Measurements from ENCODE around the gene GFER.

Gene GFER

DNA sequence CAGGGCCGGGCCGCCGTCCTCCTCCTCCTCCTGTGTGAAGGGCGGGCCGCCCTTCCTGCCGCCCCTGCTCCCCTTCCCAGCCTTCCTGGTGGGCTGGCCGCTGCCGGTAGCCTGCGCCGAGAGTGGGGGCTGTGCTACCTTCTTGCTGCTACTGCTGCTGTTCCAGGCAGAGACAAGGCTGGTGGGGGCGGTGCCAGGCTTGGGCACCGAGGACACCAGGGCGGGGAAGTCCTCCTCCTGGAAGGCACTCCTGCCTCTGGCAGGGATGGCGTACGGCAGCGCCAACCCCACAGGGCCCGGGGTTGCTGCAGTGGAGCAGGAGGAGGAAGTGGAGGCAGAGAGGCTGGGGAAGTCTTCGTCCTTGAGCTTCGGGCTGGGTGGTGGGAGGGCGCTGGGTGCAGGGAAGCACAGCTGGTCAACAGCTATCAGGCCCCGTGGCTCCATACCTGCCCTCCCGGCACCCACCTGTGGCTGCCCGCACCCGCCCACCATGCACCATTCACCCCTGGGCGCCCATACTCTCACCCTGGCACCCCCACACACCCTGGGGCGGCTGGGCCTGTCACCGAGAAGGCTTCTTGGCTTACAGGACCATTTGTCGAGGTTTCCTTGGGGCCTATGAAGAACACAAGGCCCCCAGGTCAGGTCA lies 16.0 kb downstream of the GFER start:
- Histone ChIP-seq H3K18ac (ENCODE audit: low read length) (no peak overlapping the region), H3K9ac (ENCODE audit: low read length) (no peak overlapping the region), H2AFZ (ENCODE audit: insufficient read depth, low read length, poor library complexity) (no peak overlapping the region), H3K27ac (ENCODE audit: low read depth, low read length) (no peak overlapping the region), H2AK5ac (ENCODE audit: low read length) (no peak overlapping the region), H3K79me2 (ENCODE audit: control insufficient read depth, insufficient read depth, low read length, poor library complexity) (no peaks in the 10 kb centered on the region), H4K91ac (ENCODE audit: low read depth, low read length) (no peak overlapping the region), H3K79me1 (ENCODE audit: low read length) (no peaks in the 10 kb centered on the region), H3K14ac (ENCODE audit: low read length) (no peak overlapping the region), H4K8ac (ENCODE audit: low read depth, low read length) (no peak overlapping the region), H3K4me1 (ENCODE audit: control insufficient read depth in 1 of 2, insufficient read depth in 2 of 2, low read length in 2 of 2) (peaks cover 5% of the 10 kb centered on the region in 2 experiments), H4K12ac (ENCODE audit: low read depth, low read length) (no peak overlapping the region), H3K4ac (ENCODE audit: low read depth, low read length) (no peak overlapping the region), H3K4me3 (ENCODE audit: low read depth, low read length) (no peak overlapping the region), H2BK120ac (ENCODE audit: insufficient read depth, low read length, poor library complexity) (no peak overlapping the region), H3K4me2 (ENCODE audit: low read length) (no peak overlapping the region), H2BK12ac (ENCODE audit: low read length) (no peak overlapping the region), H3K9me3 (ENCODE audit: insufficient read depth, low read depth, low read length) (no peaks in the 10 kb centered on the region), H3K36me3 (ENCODE audit: control insufficient read depth in 1 of 2, insufficient read depth in 2 of 2, low read length in 2 of 2) (peaks cover 63 to 67% of the 10 kb centered on the region in 2 experiments), H2BK5ac (ENCODE audit: low read depth, low read length, poor library complexity) (no peak overlapping the region), H3K27me3 (ENCODE audit: insufficient read depth, low read length) (no peaks in the 10 kb centered on the region), H3K23ac (ENCODE audit: low read length) (no peak overlapping the region)
- WGBS (ENCODE audit: extremely low coverage, insufficient coverage, insufficient read length), result no CpG with 5 or more reads among the region's 28 CpGs
- no peak for DNase-seq

DNA sequence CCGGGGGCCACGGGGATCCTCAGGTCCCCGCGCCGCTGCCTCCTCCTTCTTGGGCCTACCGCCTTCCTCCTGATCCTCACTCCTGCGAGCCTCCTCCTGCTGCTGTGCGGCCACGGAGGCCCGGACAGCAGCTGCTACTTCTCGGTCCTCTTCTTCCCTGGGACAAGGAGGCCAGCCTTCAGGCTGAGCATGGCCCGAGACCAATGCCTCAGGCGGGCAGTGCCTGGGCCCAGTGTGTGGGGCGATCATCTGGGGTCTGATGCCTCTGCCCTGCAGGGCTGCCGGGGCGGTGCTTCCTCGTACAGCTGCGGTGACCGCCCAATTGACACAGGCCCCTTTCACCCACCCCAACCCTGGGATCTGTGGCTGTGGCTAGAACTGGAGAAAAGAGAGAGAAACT lies 17.0 kb downstream of the GFER start:
- WGBS (ENCODE audit: extremely low coverage, insufficient coverage, insufficient read length), result no CpG with 5 or more reads among the region's 19 CpGs
- H3K18ac ChIP-seq (ENCODE audit: low read length), result no peak overlapping the region
- no peak overlapping the region for H3K4me3 ChIP-seq (ENCODE audit: low read depth, low read length)
- no peaks in the 10 kb centered on the region for H3K79me2 ChIP-seq (ENCODE audit: control insufficient read depth, insufficient read depth, low read length, poor library complexity)
- H2AK5ac ChIP-seq (ENCODE audit: low read length), result no peak overlapping the region
- H3K4ac ChIP-seq (ENCODE audit: low read depth, low read length), result no peak overlapping the region
- no peak overlapping the region for H3K14ac ChIP-seq (ENCODE audit: low read length)
- H3K27ac ChIP-seq (ENCODE audit: low read depth, low read length), result no peak overlapping the region
- H4K91ac ChIP-seq (ENCODE audit: low read depth, low read length), result no peak overlapping the region
- H3K23ac ChIP-seq (ENCODE audit: low read length), result no peak overlapping the region
- H2BK5ac ChIP-seq (ENCODE audit: low read depth, low read length, poor library complexity), result no peak overlapping the region
- no peak overlapping the region for H3K4me2 ChIP-seq (ENCODE audit: low read length)
- DNase-seq, result no peak
- H4K8ac ChIP-seq (ENCODE audit: low read depth, low read length), result no peak overlapping the region
- no peaks in the 10 kb centered on the region for H3K27me3 ChIP-seq (ENCODE audit: insufficient read depth, low read length)
- H3K36me3 ChIP-seq (ENCODE audit: control insufficient read depth in 1 of 2, insufficient read depth in 2 of 2, low read length in 2 of 2), result peaks cover 64 to 68% of the 10 kb centered on the region in 2 experiments
- no peak overlapping the region for H3K9ac ChIP-seq (ENCODE audit: low read length)
- H4K12ac ChIP-seq (ENCODE audit: low read depth, low read length), result no peak overlapping the region
- H2AFZ ChIP-seq (ENCODE audit: insufficient read depth, low read length, poor library complexity), result no peak overlapping the region
- no peak overlapping the region for H2BK120ac ChIP-seq (ENCODE audit: insufficient read depth, low read length, poor library complexity)
- H3K4me1 ChIP-seq (ENCODE audit: control insufficient read depth in 1 of 2, insufficient read depth in 2 of 2, low read length in 2 of 2), result peaks cover 5% of the 10 kb centered on the region in 2 experiments
- H3K79me1 ChIP-seq (ENCODE audit: low read length), result no peaks in the 10 kb centered on the region
- no peaks in the 10 kb centered on the region for H3K9me3 ChIP-seq (ENCODE audit: insufficient read depth, low read depth, low read length)
- H2BK12ac ChIP-seq (ENCODE audit: low read length), result no peak overlapping the region

DNA sequence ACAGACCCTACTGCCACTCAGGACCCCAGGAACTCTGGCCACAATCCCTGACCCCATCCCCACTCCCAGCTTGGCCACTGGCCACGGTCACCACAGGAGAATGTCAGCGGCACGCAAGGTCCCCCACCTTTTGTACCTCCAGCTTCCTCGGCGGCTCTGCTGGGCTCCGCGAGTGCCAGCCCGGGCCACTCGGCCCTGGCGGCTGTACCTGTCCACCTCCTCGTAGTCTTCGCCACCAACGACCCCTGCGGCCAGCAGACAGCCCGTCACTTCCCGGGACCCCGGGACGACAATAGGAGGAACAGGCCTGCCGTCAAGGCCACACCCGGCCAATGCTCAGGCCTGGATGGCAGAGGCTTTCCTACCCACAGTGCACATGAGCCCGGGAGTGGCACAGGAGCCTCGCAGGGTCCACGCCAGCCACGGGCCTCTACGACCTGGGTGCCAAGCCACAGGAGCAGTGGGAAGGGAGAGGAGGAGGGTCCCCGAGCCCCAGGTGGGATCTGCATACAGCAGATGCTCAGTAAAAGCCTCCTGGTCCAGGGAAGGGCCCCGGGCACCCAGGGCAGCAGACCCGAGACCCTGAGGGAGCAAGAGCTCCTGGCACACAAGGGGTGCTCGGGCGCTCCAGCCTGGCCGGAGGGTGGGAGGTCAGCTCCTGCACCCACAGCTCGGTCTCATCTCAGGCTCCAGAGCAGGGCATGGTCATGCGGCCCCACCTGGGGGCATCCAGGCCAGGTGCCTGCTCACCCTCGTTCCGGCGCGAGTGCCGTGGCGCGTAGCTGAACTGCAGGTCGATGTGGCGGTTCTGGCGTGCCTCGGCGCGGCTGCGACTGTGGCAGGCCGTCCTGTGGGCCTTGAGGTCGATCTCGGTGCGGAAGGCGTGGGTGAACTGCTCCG lies 17.7 kb downstream of the GFER start:
- Histone ChIP-seq H3K9ac (ENCODE audit: low read length) (no peak overlapping the region), H3K4ac (ENCODE audit: low read depth, low read length) (no peak overlapping the region), H2BK5ac (ENCODE audit: low read depth, low read length, poor library complexity) (no peak overlapping the region), H3K23ac (ENCODE audit: low read length) (no peak overlapping the region), H2BK120ac (ENCODE audit: insufficient read depth, low read length, poor library complexity) (no peak overlapping the region), H4K8ac (ENCODE audit: low read depth, low read length) (no peak overlapping the region), H3K4me1 (ENCODE audit: control insufficient read depth in 1 of 2, insufficient read depth in 2 of 2, low read length in 2 of 2) (peaks cover 5% of the 10 kb centered on the region in 2 experiments), H3K36me3 (ENCODE audit: control insufficient read depth in 1 of 2, insufficient read depth in 2 of 2, low read length in 2 of 2) (peaks cover 64 to 67% of the 10 kb centered on the region in 2 experiments), H3K14ac (ENCODE audit: low read length) (no peak overlapping the region), H3K27ac (ENCODE audit: low read depth, low read length) (no peak overlapping the region), H3K79me2 (ENCODE audit: control insufficient read depth, insufficient read depth, low read length, poor library complexity) (peaks cover 3% of the 10 kb centered on the region), H3K9me3 (ENCODE audit: insufficient read depth, low read depth, low read length) (peaks cover 1% of the 10 kb centered on the region), H2AFZ (ENCODE audit: insufficient read depth, low read length, poor library complexity) (no peak overlapping the region), H3K79me1 (ENCODE audit: low read length) (no peaks in the 10 kb centered on the region), H3K18ac (ENCODE audit: low read length) (no peak overlapping the region), H3K4me3 (ENCODE audit: low read depth, low read length) (no peak overlapping the region), H3K4me2 (ENCODE audit: low read length) (no peak overlapping the region), H2AK5ac (ENCODE audit: low read length) (no peak overlapping the region), H4K12ac (ENCODE audit: low read depth, low read length) (no peak overlapping the region), H2BK12ac (ENCODE audit: low read length) (no peak overlapping the region), H4K91ac (ENCODE audit: low read depth, low read length) (no peak overlapping the region), H3K27me3 (ENCODE audit: insufficient read depth, low read length) (no peaks in the 10 kb centered on the region)
- WGBS (ENCODE audit: extremely low coverage, insufficient coverage, insufficient read length), result no CpG with 5 or more reads among the region's 53 CpGs
- no peak for DNase-seq

DNA sequence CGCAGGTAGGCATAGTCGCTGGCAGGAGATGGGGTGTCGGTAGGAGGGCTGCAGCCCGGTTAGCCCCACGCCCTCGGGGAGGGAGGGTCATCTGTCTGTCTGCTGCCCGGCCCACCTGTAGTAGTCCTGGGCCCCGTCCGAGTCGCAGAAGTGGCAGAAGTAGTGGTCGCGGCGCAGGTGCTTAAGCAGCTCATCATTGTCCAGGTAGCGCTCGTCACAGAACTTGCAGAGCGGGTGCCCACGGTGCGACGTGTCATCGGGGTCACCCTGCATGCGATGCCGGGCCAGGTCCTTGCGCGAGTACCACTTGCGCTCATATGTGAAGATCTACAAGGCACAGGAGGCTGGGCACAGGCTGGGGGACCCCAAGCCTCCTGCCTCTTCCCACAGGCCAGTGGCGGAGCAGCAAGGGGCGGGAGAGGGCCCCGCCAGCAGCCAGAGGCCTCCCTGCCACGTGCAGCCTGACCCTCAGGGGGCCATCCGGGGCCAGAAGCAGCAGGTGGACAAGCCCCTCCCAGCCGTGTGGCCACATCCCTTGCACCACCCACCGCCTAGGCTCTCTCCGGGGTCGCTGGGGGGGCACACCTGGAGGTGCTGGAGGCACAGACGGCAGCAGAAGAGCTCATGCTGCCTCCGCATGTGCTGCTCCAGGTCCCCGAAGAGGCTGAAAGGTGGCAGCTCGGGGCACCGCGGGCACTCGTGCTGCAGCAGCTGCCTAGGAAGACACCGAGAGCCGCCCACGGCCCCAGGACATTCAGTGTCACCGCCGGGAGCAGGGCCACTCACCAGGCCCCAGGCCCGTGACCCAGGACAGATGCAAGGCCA lies 18.6 kb downstream of the GFER start:
- Histone ChIP-seq H3K36me3 (ENCODE audit: control insufficient read depth in 1 of 2, insufficient read depth in 2 of 2, low read length in 2 of 2) (peaks cover 61 to 63% of the 10 kb centered on the region in 2 experiments), H3K9me3 (ENCODE audit: insufficient read depth, low read depth, low read length) (peaks cover 1% of the 10 kb centered on the region), H3K4me3 (ENCODE audit: low read depth, low read length) (no peak overlapping the region), H4K91ac (ENCODE audit: low read depth, low read length) (no peak overlapping the region), H2AK5ac (ENCODE audit: low read length) (no peak overlapping the region), H4K8ac (ENCODE audit: low read depth, low read length) (no peak overlapping the region), H3K18ac (ENCODE audit: low read length) (no peak overlapping the region), H3K79me1 (ENCODE audit: low read length) (no peaks in the 10 kb centered on the region), H2BK5ac (ENCODE audit: low read depth, low read length, poor library complexity) (no peak overlapping the region), H2BK12ac (ENCODE audit: low read length) (no peak overlapping the region), H3K4ac (ENCODE audit: low read depth, low read length) (no peak overlapping the region), H3K4me2 (ENCODE audit: low read length) (no peak overlapping the region), H3K9ac (ENCODE audit: low read length) (no peak overlapping the region), H4K12ac (ENCODE audit: low read depth, low read length) (no peak overlapping the region), H3K23ac (ENCODE audit: low read length) (no peak overlapping the region), H3K14ac (ENCODE audit: low read length) (no peak overlapping the region), H3K27ac (ENCODE audit: low read depth, low read length) (no peak overlapping the region), H3K79me2 (ENCODE audit: control insufficient read depth, insufficient read depth, low read length, poor library complexity) (peaks cover 6% of the 10 kb centered on the region), H3K27me3 (ENCODE audit: insufficient read depth, low read length) (no peaks in the 10 kb centered on the region), H2BK120ac (ENCODE audit: insufficient read depth, low read length, poor library complexity) (no peak overlapping the region), H2AFZ (ENCODE audit: insufficient read depth, low read length, poor library complexity) (no peak overlapping the region), H3K4me1 (ENCODE audit: control insufficient read depth in 1 of 2, insufficient read depth in 2 of 2, low read length in 2 of 2) (peaks cover 5 to 11% of the 10 kb centered on the region in 2 experiments)
- no peak for DNase-seq
- WGBS (ENCODE audit: extremely low coverage, insufficient coverage, insufficient read length), result no CpG with 5 or more reads among the region's 47 CpGs
